ENCODE data around the gene FURIN. TPM values are rescaled to one million over a fixed set of nuclear protein-coding genes. Genes with fewer than 3 reads are reported as not detected.

The FURIN gene
- total RNA-seq, 1 donor from 2014 or later, result 47.6 TPM

DNA sequence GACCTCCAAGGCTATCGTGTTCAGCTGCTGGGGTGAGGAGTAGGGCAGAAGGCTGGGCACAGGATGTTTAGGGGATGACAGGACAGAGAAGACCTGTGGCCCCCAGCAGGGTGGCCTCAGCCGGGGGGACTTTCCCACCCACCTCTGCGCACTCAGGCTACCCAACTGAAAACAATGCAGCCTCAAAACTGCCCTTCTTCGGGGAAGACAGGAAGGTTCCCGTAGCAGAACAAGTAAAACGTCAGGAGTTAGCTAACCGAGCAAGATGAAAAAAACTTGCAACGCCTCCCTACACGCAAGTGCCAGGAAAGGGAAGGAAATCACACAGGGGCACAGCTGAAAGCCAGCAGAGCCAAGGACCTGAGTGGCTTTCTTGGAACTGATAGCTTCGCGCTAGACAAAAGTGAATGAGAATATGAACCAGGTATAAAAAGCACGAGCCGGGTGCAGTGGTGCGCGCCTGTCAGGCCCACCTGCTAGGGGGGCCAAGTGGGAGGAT, 38.4 kb upstream of the FURIN start:
- Histone ChIP-seq H3K27me3 (no peaks in the 10 kb centered on the region), H3K36me3 (no peaks in the 10 kb centered on the region), H3K9me3 (no peaks in the 10 kb centered on the region), H3K4me3 (no peak overlapping the region), H3K4me1 (no peaks in the 10 kb centered on the region), H3K27ac (peak overlapping the region; percentile 20)
- TF ChIP-seq, protein P1, sequence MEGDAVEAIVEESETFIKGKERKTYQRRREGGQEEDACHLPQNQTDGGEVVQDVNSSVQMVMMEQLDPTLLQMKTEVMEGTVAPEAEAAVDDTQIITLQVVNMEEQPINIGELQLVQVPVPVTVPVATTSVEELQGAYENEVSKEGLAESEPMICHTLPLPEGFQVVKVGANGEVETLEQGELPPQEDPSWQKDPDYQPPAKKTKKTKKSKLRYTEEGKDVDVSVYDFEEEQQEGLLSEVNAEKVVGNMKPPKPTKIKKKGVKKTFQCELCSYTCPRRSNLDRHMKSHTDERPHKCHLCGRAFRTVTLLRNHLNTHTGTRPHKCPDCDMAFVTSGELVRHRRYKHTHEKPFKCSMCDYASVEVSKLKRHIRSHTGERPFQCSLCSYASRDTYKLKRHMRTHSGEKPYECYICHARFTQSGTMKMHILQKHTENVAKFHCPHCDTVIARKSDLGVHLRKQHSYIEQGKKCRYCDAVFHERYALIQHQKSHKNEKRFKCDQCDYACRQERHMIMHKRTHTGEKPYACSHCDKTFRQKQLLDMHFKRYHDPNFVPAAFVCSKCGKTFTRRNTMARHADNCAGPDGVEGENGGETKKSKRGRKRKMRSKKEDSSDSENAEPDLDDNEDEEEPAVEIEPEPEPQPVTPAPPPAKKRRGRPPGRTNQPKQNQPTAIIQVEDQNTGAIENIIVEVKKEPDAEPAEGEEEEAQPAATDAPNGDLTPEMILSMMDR (IDR thresholded peaks at IDR 0.05), result no peak
- TF ChIP-seq POLR2AphosphoS5 (IDR thresholded peaks at IDR 0.05; ENCODE audit: insufficient read depth in 1 of 2, low read depth in 1 of 2), result peak; percentile 37 to 66
- no peak for DNase-seq (ENCODE audit: extremely low spot score in 2 of 2)
- intact Hi-C loops (cut with DNase I), result no loop called here

DNA sequence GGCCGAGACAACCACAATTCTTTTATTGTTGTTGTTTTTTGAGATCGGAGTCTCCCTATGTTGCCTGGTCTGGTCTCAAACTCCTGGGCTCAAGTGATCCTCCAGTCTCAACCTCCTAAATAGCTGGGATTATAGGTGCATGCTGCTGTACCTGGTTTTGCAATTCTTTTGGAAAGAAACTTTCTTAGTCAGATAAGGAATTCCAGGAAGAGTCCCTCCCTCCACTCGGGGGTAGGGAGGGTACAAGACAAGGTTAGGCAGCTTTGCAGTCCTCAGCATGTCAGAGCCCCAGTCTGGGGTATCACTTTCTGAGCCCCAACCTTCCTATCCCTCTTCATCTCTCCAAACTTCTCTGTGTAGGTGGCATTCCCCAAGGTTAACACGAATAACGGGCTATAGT, 33.8 kb upstream of the FURIN start:
- Histone ChIP-seq H3K27ac (no peak overlapping the region), H3K27me3 (no peaks in the 10 kb centered on the region), H3K9me3 (no peaks in the 10 kb centered on the region), H3K36me3 (no peaks in the 10 kb centered on the region), H3K4me3 (no peak overlapping the region), H3K4me1 (no peaks in the 10 kb centered on the region)
- DNase-seq (ENCODE audit: extremely low spot score in 2 of 2), result no peak
- intact Hi-C loops (cut with DNase I), result no loop called here
- TF ChIP-seq POLR2A (IDR thresholded peaks at IDR 0.05) (no peak), POLR2AphosphoS5 (IDR thresholded peaks at IDR 0.05; ENCODE audit: insufficient read depth in 1 of 2, low read depth in 1 of 2) (no peak)
- TF ChIP-seq, protein P1 (IDR thresholded peaks at IDR 0.05), result no peak

DNA sequence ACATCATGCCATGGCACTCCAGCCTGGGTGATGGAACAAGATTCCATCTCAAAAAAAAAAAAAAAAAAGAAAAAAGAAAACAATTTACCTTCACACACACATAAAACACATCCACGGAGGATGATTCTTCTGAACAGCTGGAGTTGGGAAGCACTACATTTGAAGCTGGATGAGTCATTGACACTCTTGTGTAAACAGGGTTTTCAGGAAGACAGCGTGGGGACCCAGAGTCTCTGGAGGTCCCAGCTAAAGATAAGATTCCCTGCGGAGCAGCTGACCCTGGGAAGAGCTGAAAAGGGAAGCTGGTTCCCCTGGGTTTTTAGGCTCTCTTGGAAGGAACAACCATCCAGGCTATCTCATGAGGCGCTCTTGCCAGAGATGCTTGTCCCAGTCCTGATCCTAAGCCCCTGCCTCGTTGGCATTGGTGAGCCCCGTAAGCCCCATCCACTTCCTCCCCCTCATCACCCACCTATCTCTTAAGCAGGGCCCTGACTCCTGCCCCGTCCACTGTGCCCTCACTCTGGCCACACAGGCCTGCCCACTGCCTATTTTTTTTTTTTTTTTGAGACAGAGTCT, 32.0 kb upstream of the FURIN start:
- H3K36me3 ChIP-seq, result no peaks in the 10 kb centered on the region
- no peaks in the 10 kb centered on the region for H3K9me3 ChIP-seq
- DNase-seq (ENCODE audit: extremely low spot score in 2 of 2), result no peak
- H3K27ac ChIP-seq, result no peak overlapping the region
- H3K4me1 ChIP-seq, result no peaks in the 10 kb centered on the region
- H3K27me3 ChIP-seq, result no peaks in the 10 kb centered on the region
- TF ChIP-seq, protein P1 (IDR thresholded peaks at IDR 0.05), result no peak
- TF ChIP-seq POLR2A (IDR thresholded peaks at IDR 0.05) (no peak), POLR2AphosphoS5 (IDR thresholded peaks at IDR 0.05; ENCODE audit: insufficient read depth in 1 of 2, low read depth in 1 of 2) (no peak)
- intact Hi-C loops (cut with DNase I), result no loop called here
- H3K4me3 ChIP-seq, result no peak overlapping the region

DNA sequence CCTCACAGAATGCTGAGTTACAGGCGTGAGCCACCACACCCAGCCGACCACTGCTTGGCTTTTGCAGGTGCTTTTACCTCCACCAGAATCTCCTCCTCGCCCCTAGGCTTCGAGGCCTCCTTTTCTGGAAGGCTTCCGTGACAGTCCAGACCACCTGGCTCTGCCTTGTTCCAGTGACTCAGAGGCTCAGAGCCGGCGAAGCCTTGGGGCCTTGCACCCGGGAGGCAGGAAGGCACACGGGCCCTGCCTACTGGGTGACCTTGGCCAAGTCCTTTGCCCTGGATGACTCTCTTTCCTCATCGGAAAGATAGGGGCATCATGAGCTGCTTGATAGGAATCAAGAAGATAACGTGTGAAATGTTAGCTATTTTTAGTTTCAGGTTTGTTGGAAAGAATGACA, 31.3 kb upstream of the FURIN start:
- TF ChIP-seq POLR2AphosphoS5 (IDR thresholded peaks at IDR 0.05; ENCODE audit: insufficient read depth in 1 of 2, low read depth in 1 of 2) (no peak), POLR2A (IDR thresholded peaks at IDR 0.05) (no peak)
- intact Hi-C loops (cut with DNase I), result no loop called here
- H3K4me3 ChIP-seq, result no peak overlapping the region
- no peaks in the 10 kb centered on the region for H3K9me3 ChIP-seq
- H3K27ac ChIP-seq, result no peak overlapping the region
- H3K4me1 ChIP-seq, result no peaks in the 10 kb centered on the region
- H3K36me3 ChIP-seq, result no peaks in the 10 kb centered on the region
- no peak for DNase-seq (ENCODE audit: extremely low spot score in 2 of 2)
- no peaks in the 10 kb centered on the region for H3K27me3 ChIP-seq

DNA sequence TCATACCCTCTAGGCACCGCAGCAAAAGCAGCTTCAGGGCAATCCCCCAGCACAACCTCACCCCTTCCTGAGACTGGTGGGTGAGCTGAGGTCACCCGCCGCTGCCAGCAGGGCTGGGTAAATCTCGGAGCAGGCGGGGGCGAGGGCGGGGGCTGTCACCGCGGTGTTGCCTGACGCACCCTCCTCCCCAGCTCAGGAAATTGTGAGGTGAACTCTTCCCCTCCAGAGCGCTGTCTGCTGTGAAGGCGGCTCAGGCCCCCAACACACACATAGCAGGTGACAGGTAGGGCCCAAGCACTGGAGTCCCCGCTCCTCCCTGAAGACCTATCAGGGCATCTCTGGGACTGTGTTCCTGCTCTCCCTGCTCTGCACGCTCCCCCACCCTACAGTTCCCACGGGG, 30.2 kb upstream of the FURIN start:
- Histone ChIP-seq H3K4me1 (no peaks in the 10 kb centered on the region), H3K4me3 (no peak overlapping the region), H3K27me3 (no peaks in the 10 kb centered on the region), H3K27ac (no peak overlapping the region), H3K36me3 (no peaks in the 10 kb centered on the region), H3K9me3 (no peaks in the 10 kb centered on the region)
- intact Hi-C loops (cut with DNase I), result no loop called here
- DNase-seq (ENCODE audit: extremely low spot score in 2 of 2), result no peak
- TF ChIP-seq POLR2AphosphoS5 (IDR thresholded peaks at IDR 0.05; ENCODE audit: insufficient read depth in 1 of 2, low read depth in 1 of 2) (no peak), POLR2A (IDR thresholded peaks at IDR 0.05) (no peak)
- TF ChIP-seq, protein P1 (IDR thresholded peaks at IDR 0.05), result no peak

Data from vagina (tissue), 2 donors.